ENCODE measurements around the gene GATAD2A.

Gene GATAD2A

GRCh38 chr19:19513682-19514081 is 108.2 kb downstream of the GATAD2A start:
- no peak overlapping the region for H3K27ac ChIP-seq
- ChIA-PET POLR2A (ENCODE audit: low non-redundant PET) (no interaction called here), CTCF (interaction anchor here (1.2 kb wide), 1 partner anchor 9 kb away, joined by 3 read pairs; no protein-coding TSS in a partner anchor)
- DNase-seq (ENCODE audit: low spot score), result no peak
- no peak for TF ChIP-seq CTCF (conservative IDR thresholded peaks at IDR 0.05; ENCODE audit: low read depth)

- no peak for DNase-seq (ENCODE audit: low spot score)
- ChIA-PET CTCF (interaction anchor here (1.2 kb wide), 1 partner anchor 9 kb away, joined by 3 read pairs; no protein-coding TSS in a partner anchor), POLR2A (ENCODE audit: low non-redundant PET) (no interaction called here)
- no peak for TF ChIP-seq CTCF (conservative IDR thresholded peaks at IDR 0.05; ENCODE audit: low read depth)
- H3K27ac ChIP-seq, result no peak overlapping the region; the same call in 1 of the 2 replicates
Observed at GRCh38 chr19:19514215-19514657, 108.8 kb downstream of the GATAD2A start.

- ChIA-PET POLR2A (ENCODE audit: low non-redundant PET) (interaction anchor here (0.6 kb wide), 1 partner anchor 41 kb away, joined by 3 read pairs; no protein-coding TSS in a partner anchor), CTCF (interaction anchor here (0.7 to 1.2 kb wide), 5 partner anchors 10 to 159 kb away, joined by 3 to 4 read pairs (median 3); no protein-coding TSS in a partner anchor)
- peak within 1 kb of the TSS; percentile 80 for H3K27ac ChIP-seq
- DNase-seq (ENCODE audit: low spot score), result no peak
- no peak for TF ChIP-seq CTCF (conservative IDR thresholded peaks at IDR 0.05; ENCODE audit: low read depth)
Observed at GRCh38 chr19:19514881-19515641, 109.6 kb downstream of the GATAD2A start, which contains the start of gene TSSK6. TSSK6 (minus strand) TSS chr19:19515548; CDS start chr19:19515427, 121 bp downstream.

GRCh38 chr19:19515642-19516519 is 110.4 kb downstream of the GATAD2A start, which contains the start of gene NDUFA13:
NDUFA13 (plus strand) TSS chr19:19516225; CDS start chr19:19516239, 14 bp downstream.
- CTCF ChIA-PET, result interaction anchor here (0.6 to 1.4 kb wide), 5 partner anchors 14 to 377 kb away, joined by 3 to 5 read pairs (median 4); no protein-coding TSS in a partner anchor
- peak; percentile 87 for DNase-seq (ENCODE audit: low spot score)
- POLR2A ChIA-PET (ENCODE audit: low non-redundant PET), result interaction anchor here (0.6 kb wide), 1 partner anchor 306 kb away, joined by 3 read pairs; the partner anchor contains the start of gene ZNF506
- TF ChIP-seq CTCF (conservative IDR thresholded peaks at IDR 0.05; ENCODE audit: low read depth), result no peak; the same call in 1 of the 2 replicates
- peak within 1 kb of the TSS; percentile 80 for H3K27ac ChIP-seq

GRCh38 chr19:19517235-19517619 is 111.8 kb downstream of the GATAD2A start:
- H3K27ac ChIP-seq, result peak overlapping the region; percentile 80
- DNase-seq (ENCODE audit: low spot score), result no peak
- no peak for TF ChIP-seq CTCF (conservative IDR thresholded peaks at IDR 0.05; ENCODE audit: low read depth)
- ChIA-PET POLR2A (ENCODE audit: low non-redundant PET) (no interaction called here), CTCF (no interaction called here)

GRCh38 chr19:19520989-19521388 is 115.5 kb downstream of the GATAD2A start:
- H3K27ac ChIP-seq, result no peak overlapping the region
- CTCF ChIA-PET, result no interaction called here
- no peak for DNase-seq (ENCODE audit: low spot score)
- POLR2A ChIA-PET (ENCODE audit: low non-redundant PET), result no interaction called here
- TF ChIP-seq CTCF (conservative IDR thresholded peaks at IDR 0.05; ENCODE audit: low read depth), result no peak
